CD14-positive monocyte (primary cell): ENCODE measurements around the gene ZNF488. TPM values are rescaled to one million over a fixed set of nuclear protein-coding genes. Genes with fewer than 3 reads are reported as not detected.

ENCODE experiments used
- DNase-seq, 3 donors: peaks; one replicate each; pipeline ENCODE4 v3.0.0-alpha.2; 2011 to 2022
- H2AFZ ChIP-seq: 2 replicates; pipeline ENCODE4 v1.6.0; 2012; ENCODE audit warnings: mild to moderate bottlenecking, low read depth, low read length, inconsistent platforms; ENCODE audit not compliant: insufficient read depth, poor library complexity, severe bottlenecking
- H3K27ac ChIP-seq, 2 donors: 1 replicate in 1 of 2; 2 replicates in 1 of 2; pipeline ENCODE4 v1.5.1; 2012 to 2013; ENCODE audit warnings: low read length in 2 of 2, control low read depth in 1 of 2, inconsistent platforms in 1 of 2, low read depth in 1 of 2, mild to moderate bottlenecking in 1 of 2
- H3K27me3 ChIP-seq, 2 donors: one replicate each; pipeline versions ENCODE4 v1.6.0 to v1.6.1; 2011 to 2013; ENCODE audit warnings: low read length in 2 of 2; ENCODE audit not compliant: control insufficient read depth in 2 of 2, insufficient read depth in 2 of 2
- H3K36me3 ChIP-seq, 2 donors: replicated peaks in 1 of 2; 1 replicate in 1 of 2; 2 replicates in 1 of 2; pipeline versions ENCODE4 v1.5.1 to v1.6.1; 2012 to 2013; ENCODE audit warnings: low read length in 2 of 2, control low read depth in 1 of 2, inconsistent platforms in 1 of 2, mild to moderate bottlenecking in 1 of 2; ENCODE audit not compliant: insufficient read depth in 2 of 2, control insufficient read depth in 1 of 2
- H3K4me1 ChIP-seq, 2 donors: 1 replicate in 1 of 2; 2 replicates in 1 of 2; pipeline versions ENCODE4 v1.5.1 to v1.6.1; 2012 to 2013; ENCODE audit warnings: low read length in 2 of 2, control low read depth in 1 of 2, inconsistent platforms in 1 of 2, mild to moderate bottlenecking in 1 of 2, moderate library complexity in 1 of 2; ENCODE audit not compliant: insufficient read depth in 2 of 2, control insufficient read depth in 1 of 2
- H3K4me2 ChIP-seq: replicated peaks from 2 replicates; pipeline ENCODE3; 2012; ENCODE audit warnings: low read length, moderate library complexity, mild to moderate bottlenecking; ENCODE audit not compliant: poor library complexity, severe bottlenecking; ENCODE audit errors: extremely low read depth
- H3K4me3 ChIP-seq, 3 experiments: fragments of 200-600 bp in 1 of 3; sonication (generic) in 1 of 3; replicated peaks in 1 of 3; 1 replicate in 2 of 3; 2 replicates in 1 of 3; pipeline ENCODE4 v1.5.1; 2011 to 2013; ENCODE audit warnings: low read length in 3 of 3, mild to moderate bottlenecking in 3 of 3, control low read depth in 2 of 3, low read depth in 2 of 3, inconsistent platforms in 1 of 3, moderate library complexity in 1 of 3
- H3K79me2 ChIP-seq: 2 replicates; pipeline ENCODE4 v1.6.0; 2012; ENCODE audit warnings: mild to moderate bottlenecking, control low read depth, inconsistent platforms, low read length, moderate library complexity; ENCODE audit not compliant: insufficient read depth
- H3K9ac ChIP-seq: 2 replicates; pipeline ENCODE4 v1.6.0; 2017; ENCODE audit warnings: low read length, mild to moderate bottlenecking; ENCODE audit not compliant: insufficient read depth, poor library complexity, severe bottlenecking
- H3K9me3 ChIP-seq, 2 donors: replicated peaks in 1 of 2; 1 replicate in 1 of 2; 2 replicates in 1 of 2; pipeline versions ENCODE4 v1.5.1 to v1.6.1; 2012 to 2013; ENCODE audit warnings: low read length in 2 of 2, control low read depth in 1 of 2; ENCODE audit not compliant: control insufficient read depth in 1 of 2, insufficient read depth in 1 of 2
- H4K20me1 ChIP-seq: 2 replicates; pipeline ENCODE4 v1.6.0; 2012; ENCODE audit warnings: mild to moderate bottlenecking, low read length, control low read depth, moderate library complexity; ENCODE audit not compliant: insufficient read depth
- H3K27ac Mint-ChIP-seq, 7 donors: one replicate each; pipeline ENCODE4 v1.8.0; 2020; ENCODE audit warnings: mild to moderate bottlenecking in 7 of 7, mixed read lengths in 7 of 7, moderate library complexity in 6 of 7, inconsistent platforms in 2 of 7
- H3K27me3 Mint-ChIP-seq, 3 donors: one replicate each; pipeline ENCODE4 v1.8.0; 2021 to 2022; ENCODE audit warnings: low read depth in 3 of 3, mild to moderate bottlenecking in 3 of 3, mixed read lengths in 3 of 3, moderate library complexity in 3 of 3, inconsistent platforms in 1 of 3
- H3K36me3 Mint-ChIP-seq, 2 donors: one replicate each; pipeline ENCODE4 v1.8.0; 2020; ENCODE audit warnings: mixed read lengths in 2 of 2, inconsistent platforms in 1 of 2, mild to moderate bottlenecking in 1 of 2
- H3K4me1 Mint-ChIP-seq: one replicate; pipeline ENCODE4 v1.8.0; 2020; ENCODE audit warnings: mild to moderate bottlenecking, mixed read lengths
- H3K4me3 Mint-ChIP-seq, 2 donors: one replicate each; pipeline ENCODE4 v1.8.0; 2020; ENCODE audit warnings: mild to moderate bottlenecking in 2 of 2, mixed read lengths in 2 of 2, moderate library complexity in 1 of 2
- H3K9me3 Mint-ChIP-seq, 7 donors: one replicate each; pipeline ENCODE4 v1.8.0; 2020 to 2022; ENCODE audit warnings: mixed read lengths in 7 of 7, mild to moderate bottlenecking in 6 of 7, moderate library complexity in 6 of 7, inconsistent platforms in 2 of 7
- CTCF ChIP-seq: fragments of 200-600 bp; IDR thresholded peaks from one replicate; pipeline ENCODE4 v1.8.0; 2022; ENCODE audit warnings: antibody characterized with exemption, mild to moderate bottlenecking
- WGBS: methylation state at CpG from one replicate; pipeline ENCODE4 v1.1.5; 2013; ENCODE audit warnings: missing lambda C conversion rate; ENCODE audit not compliant: insufficient coverage; 5-methylcytosine and 5-hydroxymethylcytosine counted together
- intact Hi-C, 2 donors: fragments of 100-400 bp; cut with micrococcal nuclease; formaldehyde crosslinking; loops; one replicate each; pipeline versions ENCODE4 v1.15.0 to v1.15.1; 2023
- polyA plus RNA-seq, 3 donors: library from polyadenylated mRNA; depleted of rRNA in 1 of 3; unstranded in 2 of 3; stranded (reverse) in 1 of 3; fragments of 300-500 nt in 2 of 3; fragments of >200 nt in 1 of 3; fragmentation: Illumina TruSeq in 2 of 3; gene quantifications; 1 replicate in 2 of 3; 2 replicates in 1 of 3; pipeline ENCODE4 v1.2.3, GENCODE V29; 2012 to 2021

Gene ZNF488
- polyA plus RNA-seq, 3 donors: not detected

- Histone ChIP-seq H3K4me3 (no peak overlapping the region), H3K4me1 (no peaks in the 10 kb centered on the region), H3K27me3 (no peaks in the 10 kb centered on the region), H3K27ac (no peak overlapping the region), H3K4me2 (no peak overlapping the region), H3K9ac (no peak overlapping the region), H4K20me1 (no peaks in the 10 kb centered on the region), H3K79me2 (no peaks in the 10 kb centered on the region), H2AFZ (no peak overlapping the region), H3K9me3 (no peaks in the 10 kb centered on the region), H3K36me3 (no peaks in the 10 kb centered on the region)
- Mint-ChIP-seq H3K27me3 (peaks cover 0 to 3% (median 2%) of the 10 kb centered on the region in 3 donors), H3K36me3 (no peaks in the 10 kb centered on the region), H3K4me1 (no peaks in the 10 kb centered on the region), H3K9me3 (no peaks in the 10 kb centered on the region), H3K27ac (peak overlapping the region in 1 of 7 donors; percentile 19), H3K4me3 (no peak overlapping the region)
- WGBS: 93% methylated on average over 4 of the region's 5 CpGs
- intact Hi-C loops: no loop called here
- TF ChIP-seq CTCF: no peak
- no peak for DNase-seq
These were observed 17.9 kb downstream of the ZNF488 start for GRCh38 chr10:47366181-47366631.

- H3K9me3 Mint-ChIP-seq: no peaks in the 10 kb centered on the region
These were observed 18.5 kb downstream of the ZNF488 start for GRCh38 chr10:47365431-47366180.

More at GRCh38 chr10:47365431-47366180, 18.5 kb downstream of the ZNF488 start:
- no peak for TF ChIP-seq CTCF
- H3K27me3 Mint-ChIP-seq: peaks cover 0 to 3% (median 2%) of the 10 kb centered on the region in 3 donors
- Histone ChIP-seq H3K4me3 (no peak overlapping the region), H3K36me3 (no peaks in the 10 kb centered on the region), H3K4me2 (no peak overlapping the region), H3K27ac (no peak overlapping the region), H2AFZ (no peak overlapping the region), H3K79me2 (no peaks in the 10 kb centered on the region), H3K9me3 (no peaks in the 10 kb centered on the region), H3K27me3 (no peaks in the 10 kb centered on the region), H3K9ac (no peak overlapping the region), H4K20me1 (no peaks in the 10 kb centered on the region), H3K4me1 (no peaks in the 10 kb centered on the region)
- no peaks in the 10 kb centered on the region for H3K36me3 Mint-ChIP-seq
- H3K4me3 Mint-ChIP-seq: no peak overlapping the region
- intact Hi-C loops: no loop called here
- peak overlapping the region in 1 of 7 donors; percentile 19 for H3K27ac Mint-ChIP-seq
- WGBS: 98% methylated on average over 9 of the region's 9 CpGs
- H3K4me1 Mint-ChIP-seq: no peaks in the 10 kb centered on the region
- no peak for DNase-seq
